CD1c-positive myeloid dendritic cell (primary cell): ENCODE results near the gene BLACAT1.
"Not testable (repeated sequence)": the region's sequence is repeated elsewhere in the genome, so short reads cannot be mapped to it uniquely, and the experiment has no call there.

Source experiments
- DNase-seq: peaks from one replicate; pipeline ENCODE4 v3.0.0-alpha.2; 2016; ENCODE audit errors: extremely low spot score

The BLACAT1 gene

DNA sequence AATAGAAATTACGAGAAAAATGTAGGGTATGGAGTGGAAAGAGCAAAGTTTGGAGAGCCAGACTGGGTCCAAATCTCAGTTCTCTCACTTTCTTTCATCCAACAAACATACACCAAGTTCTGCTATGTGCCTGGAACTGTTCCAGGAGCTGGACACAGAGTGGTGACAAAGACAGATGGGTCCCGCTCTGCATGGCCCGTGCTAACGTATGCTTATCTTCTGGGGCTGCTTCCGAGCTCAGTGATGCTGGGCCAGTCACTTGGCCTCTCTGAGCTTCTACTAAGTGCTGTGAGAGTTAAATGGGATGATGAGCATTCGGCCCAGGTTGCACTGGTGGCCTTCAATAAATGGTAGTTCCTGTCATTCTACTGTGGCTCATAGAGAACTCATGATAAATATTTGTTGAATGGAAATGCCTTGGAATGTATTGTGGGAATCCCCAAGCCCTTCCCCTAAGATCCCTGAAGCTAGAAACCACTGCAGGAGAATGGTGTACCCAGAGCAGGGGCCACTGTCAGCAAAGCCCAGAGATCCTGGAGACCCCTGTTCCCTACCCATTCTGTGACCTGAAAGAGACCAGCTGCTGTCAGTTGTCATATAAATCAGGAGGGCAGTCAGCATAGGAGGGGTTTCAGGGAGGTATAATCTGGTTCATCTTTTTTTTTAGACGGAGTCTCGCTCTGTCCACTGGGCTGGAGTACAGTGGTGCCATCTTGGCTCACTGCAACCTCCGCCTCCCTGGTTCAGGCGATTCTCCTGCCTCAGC lies 37.8 kb downstream of the BLACAT1 start:
- DNase-seq, result no peak

DNA sequence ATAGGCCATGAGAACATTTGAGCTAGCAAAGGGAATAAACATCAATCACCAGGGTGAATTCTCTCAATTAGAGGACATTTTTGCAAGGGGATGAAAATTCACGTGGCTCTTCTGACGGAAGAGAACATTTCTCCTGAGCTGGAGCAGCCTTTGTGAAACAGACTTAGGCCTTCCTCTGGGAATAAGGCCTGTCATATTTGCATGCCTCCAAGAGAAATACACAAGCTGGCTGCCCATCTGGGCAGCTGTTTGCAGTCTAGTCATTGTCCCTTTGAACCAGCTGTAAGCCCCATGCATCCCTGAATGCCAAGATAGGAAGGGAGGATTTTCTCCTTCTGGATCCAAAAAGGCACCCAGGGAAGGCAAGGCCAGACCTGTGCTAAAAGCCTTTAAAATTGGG lies 39.5 kb downstream of the BLACAT1 start:
- DNase-seq, result no peak

DNA sequence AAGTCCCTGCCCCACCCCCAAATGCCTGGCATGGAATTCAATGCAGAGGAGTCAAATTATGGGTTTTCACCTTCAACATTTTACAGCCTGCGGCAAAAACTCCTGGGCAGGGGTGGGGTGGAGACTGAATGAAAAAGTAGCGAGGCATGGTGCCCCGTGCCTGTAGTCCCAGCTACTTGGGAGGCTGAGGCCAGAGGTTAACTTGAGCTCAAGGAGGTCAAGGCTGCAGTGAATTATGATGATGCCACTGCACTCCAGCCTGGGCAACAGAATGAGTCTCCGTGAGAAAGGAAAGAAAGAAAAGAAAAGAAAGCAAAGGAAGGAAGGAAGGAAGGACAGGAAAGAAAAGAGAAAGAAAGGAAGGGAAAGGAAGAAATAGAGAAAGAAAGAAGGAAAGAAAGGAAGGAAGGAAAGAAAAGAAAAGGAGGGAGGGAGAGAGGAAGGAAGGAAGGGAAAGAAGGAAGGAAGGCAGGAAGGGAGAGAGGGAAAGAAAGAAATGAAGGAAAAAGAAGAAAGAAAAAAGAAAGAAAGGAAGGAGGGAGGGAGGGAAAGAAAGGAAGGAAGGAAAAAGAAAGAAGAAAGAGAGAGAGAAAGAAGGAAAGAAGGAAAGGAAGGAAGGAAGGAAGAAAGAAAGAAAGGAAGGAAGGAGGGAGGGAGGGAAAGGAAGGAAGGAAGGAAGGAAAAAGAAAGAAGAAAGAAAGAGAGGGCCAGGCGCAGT lies 45.1 kb downstream of the BLACAT1 start:
- no peak for DNase-seq

DNA sequence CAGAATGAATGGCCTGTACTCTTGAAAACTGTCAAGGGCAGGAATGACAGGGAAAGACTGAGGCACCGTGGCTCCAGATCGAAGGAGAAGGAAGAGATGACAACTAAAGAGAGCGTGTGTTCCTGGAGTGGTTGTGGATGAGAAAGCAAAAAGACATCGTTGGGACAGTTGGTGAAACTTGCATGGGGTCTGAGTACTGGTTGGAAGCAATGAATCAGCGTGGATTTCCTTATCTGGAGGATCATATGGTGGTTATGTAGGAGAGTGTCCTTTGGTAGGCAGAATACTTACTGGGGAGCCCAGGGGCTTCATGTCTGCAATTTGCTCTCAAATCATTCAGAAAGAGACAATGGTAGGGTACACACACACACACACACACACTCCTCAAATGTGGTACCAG lies 47.9 kb downstream of the BLACAT1 start:
- DNase-seq, result no peak

DNA sequence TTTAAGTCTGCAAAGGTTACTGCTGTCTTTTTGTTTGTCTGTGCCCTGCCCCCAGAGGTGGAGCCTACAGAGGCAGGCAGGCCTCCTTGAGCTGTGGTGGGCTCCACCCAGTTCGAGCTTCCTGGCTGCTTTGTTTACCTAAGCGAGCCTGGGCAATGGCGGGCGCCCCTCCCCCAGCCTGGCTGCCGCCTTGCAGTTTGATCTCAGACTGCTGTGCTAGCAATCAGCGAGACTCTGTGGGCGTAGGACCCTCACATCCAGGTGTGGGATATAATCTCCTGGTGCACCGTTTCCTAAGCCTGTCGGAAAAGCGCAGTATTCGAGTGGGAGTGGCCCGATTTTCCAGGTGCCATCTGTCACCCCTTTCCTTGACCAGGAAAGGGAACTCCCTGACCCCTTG lies 49.6 kb downstream of the BLACAT1 start:
- DNase-seq, result not testable (repeated sequence)
